Right ventricle myocardium superior (tissue), 1 donor: ENCODE data around the gene IGF2BP2. TPM values are rescaled to one million over a fixed set of nuclear protein-coding genes. Genes with fewer than 3 reads are reported as not detected.

Source experiments
- ATAC-seq: fragments of 200-7000 bp; cut with Tn5 transposase; one replicate; pipeline ENCODE4 v1.9.1; 2020; ENCODE audit warnings: mild to moderate bottlenecking; ENCODE audit not compliant: poor library complexity
- DNase-seq: peaks from one replicate; pipeline ENCODE4 v3.0.0-alpha.2; 2020
- intact Hi-C: fragments of 100-400 bp; cut with DNase I; formaldehyde crosslinking; loops from one replicate; pipeline ENCODE4 v1.11.2; 2022
- total RNA-seq: library from RNA; stranded (reverse); fragmentation: NEBNext Ultra II Directional; extraction: Animal tissue kit (Norgen Biotek cat#: 25700); gene quantifications from one replicate; pipeline ENCODE4 v1.2.1, GENCODE V29; 2021
- donor health status: DM: no; HTN: yes; CAD: no; lungs with severe emphysema.

Gene IGF2BP2
- total RNA-seq, 1 donor from 2014 or later, result 18.7 TPM

DNA sequence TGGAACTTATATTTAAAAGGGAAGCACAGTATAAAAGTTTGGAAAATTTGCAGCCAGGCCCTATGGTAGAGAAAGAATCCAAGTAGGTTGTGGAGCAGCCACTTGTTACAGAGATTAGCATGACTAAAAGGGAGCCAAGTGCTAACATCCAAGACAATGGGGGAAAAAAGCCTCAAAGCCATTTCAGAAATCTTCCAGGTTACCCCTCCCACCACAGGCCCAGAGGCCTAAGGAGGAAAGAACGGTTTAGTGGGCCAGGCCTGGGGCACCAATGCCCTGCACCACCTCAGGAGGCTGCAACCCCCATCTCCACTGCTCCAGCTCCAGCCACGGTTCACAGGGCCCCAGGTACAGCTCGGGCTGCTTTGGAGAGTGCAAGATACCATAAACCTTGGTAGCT is 69.9 kb downstream of the IGF2BP2 start:
- no peak for ATAC-seq
- intact Hi-C loops, result no loop called here
- DNase-seq, result no peak

DNA sequence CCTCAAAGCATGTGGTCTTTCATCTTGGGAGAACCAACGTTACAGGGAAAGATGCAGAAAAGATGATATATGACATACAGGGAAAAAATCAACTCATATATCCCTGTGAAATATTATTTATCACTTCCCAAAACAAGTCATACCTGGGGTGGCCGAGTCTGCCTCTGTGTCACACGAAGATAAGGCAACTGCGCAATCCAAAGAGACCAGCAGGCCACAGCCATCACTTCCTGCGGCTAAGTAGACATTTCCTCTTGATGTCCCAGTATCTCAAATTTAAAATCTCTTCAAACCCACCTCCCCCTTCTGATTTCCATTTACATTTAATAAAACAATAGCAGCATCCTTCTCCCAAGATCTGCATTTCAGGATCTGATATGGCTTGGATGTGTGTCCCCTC is 71.5 kb downstream of the IGF2BP2 start:
- ATAC-seq (no peak), DNase-seq (no peak)
- intact Hi-C loops, result no loop called here

DNA sequence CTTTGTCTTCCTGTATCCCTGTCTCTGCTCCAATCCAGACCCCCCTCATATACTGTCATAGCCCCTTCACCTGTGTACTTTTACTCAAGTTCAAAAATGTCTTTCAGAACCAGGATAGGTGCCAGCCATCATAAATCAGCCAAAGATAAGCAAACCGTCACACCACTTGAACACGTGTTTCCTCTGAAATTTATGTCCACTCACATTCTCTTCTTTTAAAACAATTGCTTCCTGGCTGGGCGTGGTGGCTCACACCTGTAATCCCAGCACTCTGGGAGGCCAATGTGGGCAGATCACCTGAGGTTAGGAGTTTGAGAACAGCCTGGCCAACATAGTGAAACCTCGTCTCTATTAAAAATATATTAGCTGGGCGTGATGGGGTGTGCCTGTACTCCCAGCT is 74.1 kb downstream of the IGF2BP2 start:
- DNase-seq (no peak), ATAC-seq (no peak)
- intact Hi-C loops, result no loop called here

DNA sequence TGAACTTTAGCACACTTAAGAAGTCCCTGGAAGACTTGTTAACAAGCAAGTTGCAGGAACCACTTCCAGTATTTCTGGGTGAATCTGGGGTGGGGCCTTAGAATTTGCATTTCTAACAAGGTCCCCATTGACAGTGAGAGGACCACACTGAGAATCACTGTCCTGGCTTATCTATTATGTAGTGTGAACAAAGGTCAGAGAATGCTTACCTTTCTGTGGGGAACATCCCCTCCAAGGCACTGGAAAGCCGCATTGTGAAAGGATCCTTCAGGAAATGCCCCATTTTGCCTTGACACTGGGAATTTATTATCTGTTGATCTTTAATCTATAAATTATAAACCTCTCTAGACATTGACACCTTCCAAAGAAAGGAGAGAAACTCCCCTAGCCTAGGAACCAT is 74.8 kb downstream of the IGF2BP2 start:
- intact Hi-C loops, result no loop called here
- ATAC-seq (no peak), DNase-seq (no peak)

DNA sequence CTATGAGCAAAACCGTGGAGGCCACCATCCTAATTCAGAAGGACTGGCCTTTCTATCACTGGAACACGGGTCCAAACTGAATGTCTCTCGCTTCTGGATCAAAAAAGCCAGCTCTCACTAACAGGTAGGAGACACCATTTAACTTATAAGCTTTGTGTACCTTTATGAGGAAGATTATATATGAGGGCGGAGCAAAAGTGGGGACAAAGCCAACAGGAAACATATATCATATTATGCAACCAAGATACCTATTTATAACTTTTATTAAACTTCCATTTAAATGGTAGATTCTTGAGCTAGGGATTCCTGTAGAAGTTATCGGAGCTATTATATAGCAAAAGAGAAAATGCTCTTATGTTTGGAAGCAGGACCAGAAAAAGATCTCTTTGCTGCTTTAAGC is 78.4 kb downstream of the IGF2BP2 start:
- DNase-seq, result no peak
- intact Hi-C loops, result no loop called here
- no peak for ATAC-seq

DNA sequence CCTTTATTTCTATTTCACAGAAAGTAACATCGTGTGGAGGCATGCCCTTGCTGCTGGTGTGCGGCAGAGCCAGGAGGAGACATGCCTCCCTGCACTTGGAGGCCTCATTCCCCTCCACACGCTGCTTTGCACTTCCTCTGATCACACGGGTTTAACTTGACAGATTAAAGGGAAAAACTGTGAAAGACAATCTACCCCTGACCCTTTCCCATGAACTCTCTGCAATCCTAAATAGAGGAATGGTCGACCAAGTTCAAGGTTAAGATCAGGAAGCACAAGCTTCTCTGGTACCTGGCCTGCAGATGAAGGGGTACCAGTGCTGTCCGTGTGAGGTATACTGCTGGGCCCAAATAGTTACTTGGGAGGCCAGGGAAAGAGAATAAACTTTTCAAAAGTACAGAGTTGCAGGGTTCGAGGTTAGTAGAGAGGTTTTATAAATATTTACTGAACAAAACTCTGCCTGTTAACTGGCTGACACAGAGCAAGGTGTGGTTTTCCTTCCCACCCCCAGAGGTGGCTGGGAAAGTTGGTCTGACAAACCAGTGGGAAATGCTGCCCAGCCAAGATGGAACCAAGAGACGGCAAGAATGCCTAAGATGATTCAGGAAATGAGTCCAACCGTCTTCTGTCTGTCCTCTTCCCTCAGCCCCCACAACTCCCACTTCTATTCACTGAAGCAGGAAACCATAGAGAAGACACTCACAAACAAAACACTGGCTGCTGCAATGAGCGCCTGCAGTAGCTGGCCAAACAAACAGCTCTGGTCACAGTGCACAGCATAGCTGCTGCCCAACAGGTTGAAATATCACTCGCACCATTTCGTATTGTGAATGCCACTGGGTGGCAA is 79.6 kb downstream of the IGF2BP2 start:
- DNase-seq (no peak), ATAC-seq (no peak)
- intact Hi-C loops, result no loop called here

DNA sequence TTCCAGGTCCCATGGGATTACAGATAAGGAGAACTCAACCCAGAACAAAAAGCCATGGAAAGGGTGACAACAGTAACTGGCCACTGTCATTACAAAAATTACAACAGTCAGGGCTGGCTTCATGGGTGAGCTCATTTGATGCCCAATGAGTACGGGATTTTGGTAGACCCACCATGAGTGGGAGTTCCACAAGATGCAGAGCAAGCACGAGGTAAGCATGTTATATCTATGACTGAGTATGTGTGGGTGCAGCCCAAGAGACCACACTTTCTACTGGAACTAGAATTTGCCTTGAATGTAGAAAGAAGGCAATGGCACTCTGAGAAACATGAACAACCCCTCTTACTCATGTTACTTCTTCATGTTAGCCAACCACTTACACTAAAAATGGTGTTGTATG is 83.3 kb downstream of the IGF2BP2 start:
- ATAC-seq (no peak), DNase-seq (no peak)
- intact Hi-C loops, result no loop called here

DNA sequence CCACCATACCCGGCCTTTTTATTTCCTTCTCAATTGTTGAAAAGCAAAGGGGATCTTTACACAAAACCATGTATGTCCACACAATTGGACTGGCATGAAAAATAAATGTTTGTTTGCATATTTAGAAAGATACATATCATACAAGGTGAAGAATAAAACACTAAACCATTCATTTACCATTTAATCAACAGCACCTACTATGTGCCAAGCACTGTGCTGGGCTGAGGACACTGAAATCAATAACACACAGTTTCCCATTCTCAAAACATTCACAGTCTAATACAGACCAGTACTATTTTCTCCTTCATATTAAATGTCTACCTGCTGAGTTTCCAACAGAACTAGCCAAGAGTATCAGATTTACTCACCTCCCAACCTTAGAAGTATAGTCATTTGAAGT is 84.7 kb downstream of the IGF2BP2 start:
- no peak for ATAC-seq
- intact Hi-C loops, result no loop called here

DNA sequence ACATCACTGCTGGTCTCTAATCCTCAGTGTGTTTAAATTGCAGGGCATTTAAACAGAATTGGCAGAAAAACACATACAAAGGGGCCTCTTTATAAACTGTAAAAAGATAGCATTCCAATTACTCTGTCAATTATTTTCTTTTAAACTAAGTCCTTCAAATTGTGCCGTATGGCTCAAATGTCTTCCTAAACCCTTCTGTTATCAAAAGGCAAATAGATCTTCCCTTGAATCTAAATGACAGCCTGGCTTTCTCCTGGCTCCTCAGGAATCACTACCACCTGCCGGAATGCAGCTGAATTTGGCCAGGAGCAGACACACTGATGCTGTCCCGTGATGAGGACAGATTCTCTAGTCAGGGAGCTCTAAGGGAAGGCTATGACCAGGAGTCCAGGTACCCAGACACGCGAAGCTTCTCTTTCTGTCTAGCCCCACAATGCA is 85.6 kb downstream of the IGF2BP2 start:
- DNase-seq (no peak), ATAC-seq (no peak)
- intact Hi-C loops, result no loop called here

More for the DNA sequence above, 84.7 kb downstream of the IGF2BP2 start:
- DNase-seq, result no peak

DNA sequence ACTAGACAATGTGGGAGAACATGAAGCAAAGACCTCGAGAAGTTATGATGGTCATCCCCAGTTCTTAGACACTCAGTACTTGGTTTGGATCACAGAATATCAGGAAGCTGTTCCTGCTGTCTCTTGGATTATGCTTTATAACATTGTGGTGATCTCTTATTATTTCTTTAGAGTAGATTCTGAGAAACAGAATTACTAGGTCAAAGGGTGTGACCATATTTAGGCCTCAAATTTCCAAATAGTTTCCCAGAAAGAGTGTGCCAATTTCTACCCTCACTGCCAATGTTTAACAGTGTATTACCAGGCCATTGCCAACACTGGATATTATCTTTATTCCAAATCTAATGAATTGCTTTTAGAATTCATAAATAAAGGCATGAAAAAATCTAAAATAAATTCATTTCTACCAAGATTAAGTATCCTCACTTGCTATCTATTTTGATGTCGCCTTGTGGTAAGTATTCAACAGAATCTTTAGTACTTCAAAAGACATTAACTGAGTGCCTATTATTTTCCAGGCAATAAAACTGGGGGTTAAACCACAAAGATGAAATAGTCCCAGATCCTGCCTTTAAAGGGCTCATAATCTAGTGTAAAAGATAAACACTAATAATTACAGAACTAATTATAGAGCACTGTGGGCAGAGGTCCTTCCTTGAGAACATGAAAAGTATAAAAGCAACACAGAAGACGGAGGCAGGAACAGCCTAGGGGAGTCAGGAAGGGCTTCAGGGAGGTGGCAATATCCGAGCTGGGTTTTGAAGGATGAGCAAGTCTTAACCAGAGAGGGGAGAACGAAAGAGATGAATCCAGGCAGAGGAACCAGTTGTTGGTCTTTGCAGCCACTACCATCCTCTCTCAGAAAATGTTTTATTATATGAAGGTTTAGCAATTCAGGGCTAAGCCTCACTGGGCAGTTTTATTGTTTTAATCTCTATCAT is 86.8 kb downstream of the IGF2BP2 start:
- intact Hi-C loops, result no loop called here
- no peak for DNase-seq
- no peak for ATAC-seq

DNA sequence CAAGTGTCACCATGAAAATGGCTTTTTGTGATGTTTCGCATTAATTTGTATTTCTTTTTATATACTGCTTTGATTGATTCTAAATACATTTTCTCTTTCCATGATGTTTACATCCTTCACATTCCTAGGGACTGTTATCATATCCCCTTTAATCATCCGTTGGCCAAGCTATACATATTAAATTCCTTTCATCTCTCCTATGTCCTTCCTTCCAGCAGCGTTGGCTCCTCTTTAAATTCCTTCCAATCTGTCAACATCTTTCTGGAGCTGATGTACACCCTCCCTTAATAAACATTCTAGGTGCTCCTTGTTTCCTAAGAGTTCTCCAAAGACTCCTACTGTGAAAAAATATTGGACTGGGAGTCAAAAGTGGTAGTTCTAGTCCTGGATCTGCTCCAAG is 87.8 kb downstream of the IGF2BP2 start:
- ATAC-seq (no peak), DNase-seq (no peak)
- intact Hi-C loops, result no loop called here

DNA sequence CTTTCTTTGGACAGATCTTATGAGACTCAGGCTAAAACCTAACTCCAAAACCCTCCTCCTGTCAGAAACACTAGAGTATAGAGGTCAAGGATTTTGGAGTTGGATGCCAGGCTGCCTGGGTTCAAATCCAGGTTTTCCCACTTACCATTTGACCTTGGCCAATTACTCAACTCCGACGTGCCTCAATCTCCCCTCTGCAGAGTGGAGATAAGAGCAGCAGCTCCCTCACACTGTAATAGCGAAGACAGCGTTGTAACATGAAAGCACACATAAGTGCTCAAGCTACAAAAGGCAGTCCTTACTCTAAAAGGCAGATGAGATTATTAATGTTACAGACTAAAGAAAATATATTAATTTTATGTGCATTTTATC is 90.1 kb downstream of the IGF2BP2 start:
- ATAC-seq, result no peak

DNA sequence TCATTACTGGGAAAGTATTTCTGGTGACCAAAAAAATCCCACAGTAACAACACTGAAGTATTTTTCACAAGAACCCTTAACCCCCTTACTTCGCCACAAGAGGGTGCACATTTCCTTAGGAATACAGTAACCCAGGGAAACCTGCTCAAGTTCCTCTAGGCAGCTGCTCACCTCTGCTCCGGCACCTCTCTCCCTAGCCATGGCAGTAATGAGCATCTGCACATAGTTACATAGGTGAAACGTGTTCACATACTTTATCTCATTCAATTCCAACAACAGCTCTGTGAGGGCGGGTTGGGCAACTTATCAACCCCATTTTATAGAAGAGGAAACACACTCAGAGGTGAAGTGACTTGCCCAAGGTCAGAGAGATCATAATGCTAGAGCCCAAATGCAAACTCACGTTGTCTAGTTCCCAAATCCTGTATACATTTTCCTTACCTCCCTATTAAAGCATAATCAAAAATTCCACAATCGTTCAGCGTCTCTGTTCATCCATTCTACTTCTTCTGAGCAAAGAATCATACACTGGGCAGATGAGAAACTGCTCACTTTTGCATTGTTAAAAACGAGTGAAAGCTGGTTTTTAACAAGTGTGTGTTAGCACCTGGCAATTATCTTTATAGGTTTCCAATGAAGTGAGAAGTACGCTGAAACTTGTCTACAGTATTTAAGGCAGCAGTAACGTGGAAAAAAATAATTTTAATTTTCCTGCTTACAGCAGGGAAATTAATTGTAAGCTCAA is 90.7 kb downstream of the IGF2BP2 start:
- intact Hi-C loops, result no loop called here
- DNase-seq (no peak), ATAC-seq (peak; percentile 83)

More for the DNA sequence above, 90.1 kb downstream of the IGF2BP2 start:
- no peak for DNase-seq
- intact Hi-C loops, result no loop called here

DNA sequence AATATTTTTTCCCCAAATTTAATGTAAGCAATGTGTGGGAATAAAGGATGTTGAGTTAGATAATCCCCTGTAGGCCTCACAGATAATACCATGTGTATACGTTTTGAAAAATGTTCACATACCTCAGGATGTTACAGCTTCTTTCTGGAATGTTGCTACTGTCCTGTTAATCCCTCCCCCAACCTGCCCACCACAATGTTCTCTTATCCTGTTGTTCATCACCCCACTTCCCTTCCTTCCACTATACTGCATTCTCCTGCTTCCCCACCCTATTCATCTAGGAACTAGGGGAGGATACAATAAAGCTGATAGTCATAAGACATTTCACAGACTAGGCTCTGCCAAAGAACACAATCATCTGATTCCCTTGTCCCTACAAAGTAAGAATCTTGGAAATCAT is 92.1 kb downstream of the IGF2BP2 start:
- intact Hi-C loops, result no loop called here
- no peak for DNase-seq
- no peak for ATAC-seq

DNA sequence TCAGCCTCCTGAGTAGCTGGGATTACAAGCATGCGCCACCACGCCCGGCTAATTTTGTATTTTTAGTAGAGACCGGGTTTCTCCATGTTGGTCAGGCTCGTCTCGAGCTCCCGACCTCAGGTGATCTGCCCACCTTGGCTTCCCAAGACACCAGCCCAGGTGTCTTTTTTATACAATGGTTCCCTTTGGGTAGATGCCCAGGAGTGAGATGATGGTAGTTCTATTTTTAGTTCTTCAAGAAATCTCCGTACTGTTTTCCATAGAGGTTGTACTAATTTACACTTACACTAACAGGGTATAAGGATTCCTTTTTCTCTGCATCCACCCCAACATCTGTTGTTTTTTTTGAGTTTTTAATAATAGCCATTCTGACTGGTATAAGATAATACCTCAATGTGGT is 94.3 kb downstream of the IGF2BP2 start:
- intact Hi-C loops, result no loop called here
- DNase-seq (no peak), ATAC-seq (no peak)

DNA sequence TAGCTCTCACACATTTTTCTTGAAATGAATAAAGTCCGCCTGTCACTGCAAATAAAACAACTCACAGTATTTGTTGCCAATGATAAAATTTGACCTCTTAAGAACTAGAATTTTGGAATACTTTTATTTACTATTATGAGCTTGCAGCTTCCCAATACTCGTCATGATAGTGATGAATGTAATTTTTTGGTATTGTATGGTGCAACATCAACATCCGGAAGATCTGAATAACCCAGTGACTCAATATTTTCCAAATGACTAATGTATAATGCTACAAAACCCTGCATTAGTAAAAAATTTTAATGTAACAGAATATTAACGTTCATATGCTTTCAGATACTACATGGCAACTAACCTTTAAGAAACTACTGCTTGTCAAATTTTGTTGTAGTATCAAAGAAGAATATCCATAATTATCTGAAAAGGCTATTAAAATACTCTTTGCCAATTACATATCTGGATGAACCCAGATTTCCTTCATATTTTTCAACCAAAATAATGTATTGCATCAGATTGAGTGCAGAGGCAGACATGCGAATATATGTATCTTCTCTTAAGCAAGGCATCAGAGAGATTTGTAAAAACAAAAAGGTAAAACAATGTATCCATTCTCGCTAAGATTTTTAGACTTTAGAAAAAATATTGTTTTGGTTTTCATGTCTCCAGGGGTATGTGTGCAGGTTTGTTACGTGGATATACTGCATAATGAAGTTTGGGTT is 95.3 kb downstream of the IGF2BP2 start:
- ATAC-seq, result no peak
- DNase-seq, result no peak
- intact Hi-C loops, result no loop called here

DNA sequence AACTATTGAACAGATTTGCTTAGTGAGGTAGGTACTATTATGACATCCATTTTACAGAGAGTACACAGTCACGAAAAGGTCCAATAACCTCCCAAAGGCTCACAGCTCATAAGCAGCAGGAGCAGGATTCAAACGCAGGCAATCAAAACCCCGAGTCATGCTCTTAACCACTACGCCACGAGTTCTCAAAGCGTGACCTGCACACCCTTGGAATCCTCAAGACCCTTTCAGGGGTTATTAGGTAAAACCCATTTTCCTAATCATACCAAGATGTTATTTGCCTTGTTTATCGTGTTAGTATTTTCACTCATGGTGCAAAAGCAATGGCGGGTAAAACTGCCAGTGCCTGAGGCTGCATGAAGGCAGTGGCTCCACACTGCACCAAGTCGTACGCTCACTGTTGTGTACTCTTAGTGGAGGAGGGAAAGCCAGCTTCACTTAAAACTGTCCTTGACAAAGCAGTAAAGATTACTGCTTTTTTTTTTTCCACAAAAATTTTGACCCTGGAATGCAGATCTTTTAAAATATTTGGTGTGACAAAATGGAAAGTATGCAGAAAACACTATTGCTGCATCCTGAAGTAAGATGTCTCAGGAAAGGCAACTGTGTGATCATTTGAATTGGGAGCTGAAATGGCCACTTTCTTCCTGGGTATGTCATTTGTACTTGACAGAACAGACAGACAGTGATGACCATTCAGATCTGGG is 96.1 kb downstream of the IGF2BP2 start:
- intact Hi-C loops, result no loop called here
- no peak for DNase-seq

DNA sequence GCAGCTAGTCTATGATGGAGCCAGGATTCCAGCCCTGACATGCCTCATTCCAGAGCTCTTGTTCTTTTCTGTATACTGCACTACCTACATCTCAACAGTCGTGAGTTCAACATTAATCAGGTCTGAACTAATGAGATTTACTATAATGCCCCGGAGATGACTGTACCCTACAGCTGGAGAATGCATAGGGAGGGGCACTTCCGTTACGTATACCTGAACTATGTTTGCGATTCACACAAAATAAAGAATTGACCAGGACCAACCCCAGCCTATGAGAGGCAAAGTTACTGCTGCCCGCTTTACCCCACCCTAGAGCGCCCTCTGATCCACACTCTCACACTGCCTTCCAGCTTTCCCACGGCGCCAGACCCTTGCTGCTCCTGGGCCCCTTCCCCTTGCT is 97.0 kb downstream of the IGF2BP2 start:
- DNase-seq (no peak), ATAC-seq (no peak)
- intact Hi-C loops, result no loop called here

More for the DNA sequence above, 96.1 kb downstream of the IGF2BP2 start:
- ATAC-seq, result no peak
